ENCODE measurements around the gene KNDC1. TPM values are rescaled to one million over a fixed set of nuclear protein-coding genes. Genes with fewer than 3 reads are reported as not detected.
"Not testable (repeated sequence)": the region's sequence is repeated elsewhere in the genome, so short reads cannot be mapped to it uniquely, and the experiment has no call there.

Gene KNDC1
- total and polyA plus RNA-seq, 2 donors (not counting 3 experiments of a cell fraction or from before 2014, with no cell fraction given): not detected

DNA sequence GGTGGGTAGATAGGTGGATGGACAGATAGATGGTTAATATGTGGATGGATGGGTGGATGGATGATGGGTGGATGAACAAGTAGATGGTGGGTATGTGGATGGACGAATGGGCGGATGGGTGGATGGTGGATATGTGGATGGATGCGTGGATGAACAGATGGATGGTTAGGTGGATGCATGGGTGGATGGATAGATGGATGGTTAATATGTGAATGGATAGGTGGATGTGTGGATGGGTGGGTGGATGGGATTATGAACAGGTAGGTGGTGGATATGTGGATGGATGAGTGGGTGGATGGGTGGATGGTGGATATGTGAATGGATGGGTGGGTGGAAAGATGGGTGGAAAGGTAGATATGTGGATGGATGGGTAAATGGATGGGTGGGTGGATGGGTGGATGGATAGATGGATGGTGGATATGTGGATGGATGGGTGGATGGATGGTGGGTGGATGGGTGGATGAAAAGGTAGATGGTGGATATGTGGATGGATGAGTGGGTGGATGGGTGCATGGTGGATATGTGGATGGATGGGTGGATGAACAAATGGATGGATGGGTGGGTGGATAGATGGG is 14.8 kb downstream of the KNDC1 start:
- CTCF ChIA-PET: no interaction called here
- dilution Hi-C loops (cut with MboI; ENCODE audit: extremely low pct_ligation_motif_present, low sequenced_read_pairs): no loop called here

DNA sequence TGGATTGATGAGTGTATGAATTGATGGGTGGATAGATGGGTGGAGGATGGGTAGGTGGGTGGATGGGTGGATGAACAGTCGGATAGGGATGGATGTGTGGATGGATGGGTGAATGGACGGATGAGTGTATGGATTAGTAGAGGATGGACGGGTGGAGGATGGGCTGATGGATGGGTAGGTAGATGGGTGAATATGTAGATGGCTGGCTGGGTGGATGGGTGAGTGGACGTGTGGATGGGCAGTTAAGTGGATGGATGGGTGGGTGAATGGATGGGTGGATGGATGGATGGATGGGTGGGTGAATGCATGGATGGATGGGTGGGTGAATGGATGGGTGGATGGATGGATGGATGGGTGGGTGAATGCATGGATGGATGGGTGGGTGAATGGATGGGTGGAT is 15.6 kb downstream of the KNDC1 start:
- H3K9me3 ChIP-seq (replicated peaks; ENCODE audit: control insufficient read depth, insufficient read depth, low read length); H3K27me3 ChIP-seq (ENCODE audit: control insufficient read depth in 2 of 2, insufficient read depth in 2 of 2, low read length in 2 of 2); FAIRE-seq; H3K79me2 ChIP-seq (ENCODE audit: control insufficient read depth, insufficient read depth, low read length); POLR2A ChIA-PET; H4K20me1 ChIP-seq (replicated peaks; ENCODE audit: control insufficient read depth, extremely low read depth, insufficient read depth, low read length); H2AFZ ChIP-seq (ENCODE audit: low read depth, low read length); H3K27ac ChIP-seq (ENCODE audit: insufficient read depth, low read depth, low read length); BruUV-seq (replicated peaks); CTCF ChIA-PET; H3K9ac ChIP-seq (replicated peaks; ENCODE audit: extremely low read depth, insufficient read depth, low read length); H3K4me3 ChIP-seq (replicated peaks in 1 of 3; ENCODE audit: insufficient read depth in 1 of 3, low read depth in 1 of 3, low read length in 3 of 3); DNase-seq (ENCODE audit: low read depth, low spot score); H3K4me1 ChIP-seq (ENCODE audit: control insufficient read depth, extremely low read depth, insufficient read depth, low read length); H3K4me2 ChIP-seq (ENCODE audit: insufficient read depth, low read length); dilution Hi-C loops (cut with MboI; ENCODE audit: extremely low pct_ligation_motif_present, low sequenced_read_pairs); H3K36me3 ChIP-seq (ENCODE audit: control insufficient read depth in 2 of 2, extremely low read depth in 1 of 2, insufficient read depth in 2 of 2, low read length in 2 of 2); H3K9me1 ChIP-seq (replicated peaks; ENCODE audit: control insufficient read depth, extremely low read depth, insufficient read depth, low read length); intact Hi-C loops (cut with micrococcal nuclease): not testable (repeated sequence)

More for the DNA sequence above, 14.8 kb downstream of the KNDC1 start:
- no peaks in the 10 kb centered on the region for H3K9me1 ChIP-seq (replicated peaks; ENCODE audit: control insufficient read depth, extremely low read depth, insufficient read depth, low read length)
- no peaks in the 10 kb centered on the region for H3K36me3 ChIP-seq (ENCODE audit: control insufficient read depth in 2 of 2, extremely low read depth in 1 of 2, insufficient read depth in 2 of 2, low read length in 2 of 2)
- POLR2A ChIA-PET: no interaction called here
- no peak for FAIRE-seq
- TF ChIP-seq JUN (IDR thresholded peaks at IDR 0.05; ENCODE audit: borderline replicate concordance, insufficient read depth, insufficient read length, low read depth) (no peak), FOS (IDR thresholded peaks at IDR 0.05; ENCODE audit: borderline replicate concordance, insufficient read depth, low read length) (no peak), MYC (IDR thresholded peaks at IDR 0.05; ENCODE audit: low read depth, low read length) (no peak), POLR2AphosphoS5 (IDR thresholded peaks at IDR 0.05; ENCODE audit: insufficient read depth, low read depth, low read length) (no peak), EZH2 (IDR thresholded peaks at IDR 0.05; ENCODE audit: borderline replicate concordance, low read depth, low read length, severe bottlenecking) (no peak), POLR2A (IDR thresholded peaks at IDR 0.05; ENCODE audit: low read depth, low read length) (no peak), GATA2 (IDR thresholded peaks at IDR 0.05; ENCODE audit: insufficient read depth, insufficient read length, low read depth, low read length) (no peak)
- TF ChIP-seq, protein P1, sequence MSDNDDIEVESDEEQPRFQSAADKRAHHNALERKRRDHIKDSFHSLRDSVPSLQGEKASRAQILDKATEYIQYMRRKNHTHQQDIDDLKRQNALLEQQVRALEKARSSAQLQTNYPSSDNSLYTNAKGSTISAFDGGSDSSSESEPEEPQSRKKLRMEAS (IDR thresholded peaks at IDR 0.05; ENCODE audit: insufficient read depth, insufficient read length): no peak
- TF ChIP-seq, protein P2, sequence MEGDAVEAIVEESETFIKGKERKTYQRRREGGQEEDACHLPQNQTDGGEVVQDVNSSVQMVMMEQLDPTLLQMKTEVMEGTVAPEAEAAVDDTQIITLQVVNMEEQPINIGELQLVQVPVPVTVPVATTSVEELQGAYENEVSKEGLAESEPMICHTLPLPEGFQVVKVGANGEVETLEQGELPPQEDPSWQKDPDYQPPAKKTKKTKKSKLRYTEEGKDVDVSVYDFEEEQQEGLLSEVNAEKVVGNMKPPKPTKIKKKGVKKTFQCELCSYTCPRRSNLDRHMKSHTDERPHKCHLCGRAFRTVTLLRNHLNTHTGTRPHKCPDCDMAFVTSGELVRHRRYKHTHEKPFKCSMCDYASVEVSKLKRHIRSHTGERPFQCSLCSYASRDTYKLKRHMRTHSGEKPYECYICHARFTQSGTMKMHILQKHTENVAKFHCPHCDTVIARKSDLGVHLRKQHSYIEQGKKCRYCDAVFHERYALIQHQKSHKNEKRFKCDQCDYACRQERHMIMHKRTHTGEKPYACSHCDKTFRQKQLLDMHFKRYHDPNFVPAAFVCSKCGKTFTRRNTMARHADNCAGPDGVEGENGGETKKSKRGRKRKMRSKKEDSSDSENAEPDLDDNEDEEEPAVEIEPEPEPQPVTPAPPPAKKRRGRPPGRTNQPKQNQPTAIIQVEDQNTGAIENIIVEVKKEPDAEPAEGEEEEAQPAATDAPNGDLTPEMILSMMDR (IDR thresholded peaks at IDR 0.05; ENCODE audit: extremely low read depth in 1 of 2, insufficient read depth in 1 of 2, low read depth in 1 of 2, low read length in 2 of 2): no peak
- intact Hi-C loops (cut with micrococcal nuclease): no loop called here
- no peaks in the 10 kb centered on the region for H3K79me2 ChIP-seq (ENCODE audit: control insufficient read depth, insufficient read depth, low read length)
- H3K4me3 ChIP-seq (replicated peaks in 1 of 3; ENCODE audit: insufficient read depth in 1 of 3, low read depth in 1 of 3, low read length in 3 of 3): no peak overlapping the region
- H3K4me2 ChIP-seq (ENCODE audit: insufficient read depth, low read length): no peak overlapping the region
- no peak for DNase-seq (ENCODE audit: low read depth, low spot score)
- H2AFZ ChIP-seq (ENCODE audit: low read depth, low read length): no peak overlapping the region
- no peak overlapping the region for H3K27ac ChIP-seq (ENCODE audit: insufficient read depth, low read depth, low read length)
- H4K20me1 ChIP-seq (replicated peaks; ENCODE audit: control insufficient read depth, extremely low read depth, insufficient read depth, low read length): no peaks in the 10 kb centered on the region
- no peaks in the 10 kb centered on the region for H3K27me3 ChIP-seq (ENCODE audit: control insufficient read depth in 2 of 2, insufficient read depth in 2 of 2, low read length in 2 of 2)
- no peak overlapping the region for H3K9ac ChIP-seq (replicated peaks; ENCODE audit: extremely low read depth, insufficient read depth, low read length)
- no TSS peak for BruUV-seq (replicated peaks)
- peaks cover 4% of the 10 kb centered on the region for H3K9me3 ChIP-seq (replicated peaks; ENCODE audit: control insufficient read depth, insufficient read depth, low read length)
- H3K4me1 ChIP-seq (ENCODE audit: control insufficient read depth, extremely low read depth, insufficient read depth, low read length): no peaks in the 10 kb centered on the region
